HG03097 (cell line): ENCODE measurements around the gene RBM26.

Source experiments
- ATAC-seq: cut with Tn5 transposase; IDR thresholded peaks from one replicate; pipeline ENCODE4 v1.9.1; 2021; ENCODE audit not compliant: unreplicated experiment, low FRiP score

The RBM26 gene

DNA sequence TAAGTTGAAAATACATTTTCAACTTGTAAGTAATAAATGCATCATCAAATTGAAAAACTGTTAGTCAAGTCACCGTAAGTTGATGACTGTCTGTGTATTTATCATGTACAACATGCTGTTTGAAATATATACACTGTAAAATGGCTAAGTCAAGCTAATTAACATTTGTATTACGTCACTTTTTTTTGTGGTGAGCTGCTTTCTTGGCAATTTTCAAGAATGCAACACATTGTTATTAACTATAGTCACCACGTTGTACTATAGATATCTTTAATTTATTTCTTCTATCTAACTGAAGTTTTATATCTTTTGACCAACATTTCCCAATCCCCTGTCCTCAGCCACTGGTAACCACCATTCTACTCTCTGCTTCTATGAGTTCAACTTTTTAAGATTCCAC lies 57.0 kb downstream of the RBM26 start:
- no peak for ATAC-seq

DNA sequence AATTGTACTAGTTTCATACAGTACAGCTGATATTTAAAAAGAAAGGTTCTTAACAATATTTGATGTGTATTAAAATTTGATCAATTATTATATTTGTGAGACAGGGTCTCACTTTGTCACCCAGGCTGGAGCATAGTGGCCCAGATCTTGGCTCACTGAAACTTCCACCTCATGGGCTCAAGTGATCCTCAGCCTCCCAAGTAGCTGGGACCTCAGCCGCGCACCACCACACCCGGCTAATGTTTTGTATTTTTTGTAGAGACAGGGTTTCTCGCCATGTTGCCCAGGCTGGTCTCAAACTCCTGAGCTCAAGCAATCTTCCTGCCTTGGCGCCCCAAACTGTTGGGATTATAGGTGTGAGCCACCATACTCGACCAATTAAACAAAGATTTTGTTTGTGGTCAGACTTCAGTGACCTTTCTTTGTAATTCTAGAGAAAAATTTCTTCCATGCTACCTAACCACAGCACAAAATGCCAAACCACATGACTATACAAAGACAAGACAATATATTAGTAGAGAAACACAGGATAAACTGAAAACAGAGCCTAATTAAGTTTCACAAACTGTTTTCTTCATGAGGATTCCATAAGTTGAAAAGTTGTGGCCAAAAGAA lies 59.6 kb downstream of the RBM26 start:
- ATAC-seq: no peak

DNA sequence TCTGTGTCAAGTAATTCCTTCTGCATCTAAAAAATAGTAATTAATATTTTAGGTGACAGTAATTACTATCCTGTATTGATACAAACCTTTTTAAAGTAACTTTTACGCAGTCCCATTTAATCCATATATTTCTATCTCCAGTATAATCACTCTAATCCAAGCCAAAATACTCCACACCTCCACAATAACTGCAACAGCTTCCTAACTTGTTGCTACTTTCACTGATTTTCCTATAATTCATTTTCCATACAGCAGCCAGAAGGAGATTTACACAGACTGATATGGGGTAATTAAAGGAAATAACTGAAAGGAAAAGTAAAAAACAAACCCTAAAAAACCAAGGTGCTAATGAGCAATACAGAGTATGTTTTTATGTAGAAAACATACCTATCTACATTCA lies 64.9 kb downstream of the RBM26 start:
- no peak for ATAC-seq

GRCh38 chr13:79340490-79340889 lies 65.6 kb downstream of the RBM26 start:
- no peak for ATAC-seq

- no peak for ATAC-seq
Measured at GRCh38 chr13:79338343-79338742, 67.7 kb downstream of the RBM26 start.

DNA sequence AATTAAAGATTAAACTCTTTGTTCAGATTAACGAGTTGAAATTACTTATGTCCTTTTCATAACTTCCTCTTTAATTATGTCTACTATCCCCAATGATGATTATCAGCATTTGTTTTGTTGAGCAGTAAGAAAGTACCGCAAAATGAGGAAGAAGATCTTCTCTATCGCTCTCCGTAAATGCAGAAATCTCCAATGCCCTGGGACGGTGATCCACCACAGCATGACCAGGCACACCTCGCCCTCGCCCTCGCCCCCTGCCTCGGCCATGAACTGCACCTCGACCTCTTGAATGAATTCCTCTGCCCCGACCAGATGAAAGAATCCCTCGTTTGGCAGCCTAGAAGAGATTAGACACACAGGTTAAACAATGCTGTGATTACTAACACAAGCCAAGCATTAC lies 69.1 kb downstream of the RBM26 start:
- ATAC-seq: no peak

GRCh38 chr13:79328510-79328909 lies 77.5 kb downstream of the RBM26 start:
- ATAC-seq: no peak

DNA sequence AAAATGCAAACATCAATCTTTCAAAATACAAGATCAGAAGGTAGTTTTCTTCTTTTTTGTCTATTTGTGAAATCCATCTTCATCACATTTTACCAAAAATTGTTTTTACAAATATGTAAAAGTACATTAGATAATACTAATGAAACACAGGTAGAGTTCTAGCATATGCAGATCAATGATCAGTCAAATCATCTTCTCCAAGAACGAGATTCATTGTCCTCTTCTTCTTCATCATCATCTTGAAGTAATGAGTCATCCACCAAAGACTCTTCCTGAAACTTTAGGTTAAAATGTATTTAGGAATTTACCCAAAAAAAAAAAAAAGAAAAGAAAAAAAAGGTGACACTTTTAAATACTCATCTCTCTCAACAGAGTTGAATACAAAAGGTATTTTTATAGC lies 85.6 kb downstream of the RBM26 start:
- no peak for ATAC-seq

GRCh38 chr13:79318664-79319063 lies 87.4 kb downstream of the RBM26 start:
- no peak for ATAC-seq

DNA sequence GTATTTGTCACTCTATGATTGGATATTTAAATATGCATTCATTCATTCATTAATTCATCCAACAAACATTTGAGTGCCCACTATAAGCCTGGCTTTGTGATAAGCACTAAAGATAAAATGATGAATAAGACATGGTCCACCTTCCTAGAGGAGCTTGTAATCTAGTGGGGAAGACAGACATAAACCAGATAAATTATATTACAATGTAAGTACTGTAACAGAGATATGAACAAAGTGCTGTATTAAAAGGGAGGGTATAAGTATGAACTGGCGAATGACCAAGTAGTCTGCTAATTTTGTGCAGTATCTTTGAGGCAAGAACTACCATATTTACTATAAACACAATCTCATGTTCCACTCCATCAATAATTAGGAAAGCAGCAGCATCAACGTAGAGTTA lies 88.2 kb downstream of the RBM26 start:
- ATAC-seq: no peak

DNA sequence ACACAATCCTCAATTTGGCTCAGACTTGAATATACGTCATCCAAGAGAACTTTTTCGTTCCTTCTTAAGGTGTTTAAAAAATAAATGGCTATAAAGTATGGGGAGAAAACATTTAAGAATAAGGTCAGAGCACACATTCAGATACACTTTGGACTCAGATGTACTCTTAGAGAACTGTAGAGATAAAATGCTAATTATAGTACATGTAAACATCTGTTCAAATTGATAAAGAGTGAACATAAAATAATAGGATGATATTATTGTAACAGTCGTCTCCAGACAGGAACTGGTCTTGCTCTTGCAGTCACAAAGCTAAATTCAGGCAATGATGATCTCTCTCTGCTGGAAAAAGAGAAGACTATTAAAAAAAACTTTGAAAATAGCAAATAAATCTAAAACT lies 91.4 kb downstream of the RBM26 start:
- ATAC-seq: no peak

GRCh38 chr13:79312340-79312855 lies 93.7 kb downstream of the RBM26 start:
- no peak for ATAC-seq

- no peak for ATAC-seq
Measured at GRCh38 chr13:79311386-79311785, 94.7 kb downstream of the RBM26 start.

DNA sequence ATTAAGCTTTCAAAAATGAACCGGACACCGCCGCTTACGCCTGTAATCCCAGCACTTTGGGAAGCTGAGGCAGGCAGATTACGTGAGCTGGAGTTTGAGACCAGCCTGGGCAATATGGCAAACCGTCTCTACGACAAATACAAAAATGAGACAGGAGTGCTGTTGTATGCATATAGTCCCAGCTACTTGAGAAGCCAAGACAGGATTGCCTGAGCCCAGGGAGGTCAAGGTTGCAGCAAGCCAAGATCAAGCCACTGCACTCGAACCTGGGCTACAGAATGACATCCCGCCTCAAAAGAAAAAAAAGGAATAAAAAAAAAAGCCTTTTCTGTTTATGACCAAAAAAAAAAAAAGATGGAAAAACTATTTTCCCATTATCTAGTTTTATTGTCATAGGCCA lies 96.4 kb downstream of the RBM26 start:
- ATAC-seq: no peak

DNA sequence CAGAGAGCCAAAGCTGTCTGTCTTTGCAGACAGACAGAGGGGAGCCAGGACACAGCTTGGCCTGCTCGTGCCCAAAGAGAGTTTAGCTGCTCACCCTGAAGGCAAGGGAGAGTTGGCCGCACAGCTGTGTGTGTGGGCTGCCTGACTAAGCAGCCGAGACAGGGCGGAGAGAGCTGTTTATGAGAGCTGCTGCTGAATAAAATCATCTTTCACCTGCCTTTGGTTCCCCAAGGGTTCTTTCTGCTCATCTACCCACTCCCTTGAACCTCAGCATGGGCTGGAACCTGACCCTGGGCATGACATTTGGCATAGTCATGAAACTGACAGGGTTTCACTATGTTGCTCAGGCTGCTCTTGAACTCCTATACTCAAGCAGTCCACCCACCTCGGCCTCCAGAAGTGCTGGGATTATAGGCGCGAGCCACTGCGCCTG lies 98.2 kb downstream of the RBM26 start:
- ATAC-seq: no peak

DNA sequence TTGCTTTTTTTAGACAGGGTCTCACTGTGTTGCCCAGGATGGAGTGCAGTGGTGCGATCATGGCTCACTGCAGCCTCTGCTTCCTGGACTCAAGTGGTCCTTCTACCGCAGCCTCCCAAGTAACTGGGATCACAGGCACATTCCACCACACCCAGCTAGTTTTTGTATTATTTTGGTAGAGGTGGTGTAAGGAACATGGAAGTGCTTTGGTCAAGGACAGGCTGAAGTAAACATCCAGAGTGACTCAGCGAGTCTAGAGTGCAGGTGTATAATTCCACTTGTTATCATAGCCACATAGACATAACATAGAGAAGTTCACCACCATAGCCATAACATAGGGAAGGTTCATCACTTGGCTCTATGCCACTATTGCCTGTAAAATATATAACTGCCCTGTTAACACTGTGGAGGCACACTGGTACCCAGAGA lies 98.6 kb downstream of the RBM26 start:
- ATAC-seq: no peak

DNA sequence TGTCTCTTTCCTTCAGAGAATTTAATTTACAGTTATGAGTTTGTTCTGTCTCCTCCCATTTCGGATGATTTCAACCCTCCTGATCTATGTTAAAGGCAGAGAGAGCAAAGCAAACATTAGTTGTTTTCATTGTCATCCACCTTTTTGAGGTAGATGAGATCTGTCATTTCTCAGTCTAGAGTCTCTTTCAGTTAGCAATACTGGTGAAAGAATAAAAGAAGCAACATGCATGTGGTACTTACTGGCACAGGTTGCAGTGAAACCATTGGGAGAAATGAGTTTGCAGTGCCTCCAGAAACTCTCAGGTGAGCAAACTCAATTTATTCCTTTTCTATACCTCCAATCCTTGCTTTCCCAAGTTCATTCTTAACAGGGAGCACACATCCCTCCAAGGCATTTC lies 99.4 kb downstream of the RBM26 start:
- no peak for ATAC-seq

- ATAC-seq: no peak
Measured at GRCh38 chr13:79297128-79297527, 108.9 kb downstream of the RBM26 start.

- no peak for ATAC-seq
Measured at GRCh38 chr13:79295906-79296706, 109.9 kb downstream of the RBM26 start.

DNA sequence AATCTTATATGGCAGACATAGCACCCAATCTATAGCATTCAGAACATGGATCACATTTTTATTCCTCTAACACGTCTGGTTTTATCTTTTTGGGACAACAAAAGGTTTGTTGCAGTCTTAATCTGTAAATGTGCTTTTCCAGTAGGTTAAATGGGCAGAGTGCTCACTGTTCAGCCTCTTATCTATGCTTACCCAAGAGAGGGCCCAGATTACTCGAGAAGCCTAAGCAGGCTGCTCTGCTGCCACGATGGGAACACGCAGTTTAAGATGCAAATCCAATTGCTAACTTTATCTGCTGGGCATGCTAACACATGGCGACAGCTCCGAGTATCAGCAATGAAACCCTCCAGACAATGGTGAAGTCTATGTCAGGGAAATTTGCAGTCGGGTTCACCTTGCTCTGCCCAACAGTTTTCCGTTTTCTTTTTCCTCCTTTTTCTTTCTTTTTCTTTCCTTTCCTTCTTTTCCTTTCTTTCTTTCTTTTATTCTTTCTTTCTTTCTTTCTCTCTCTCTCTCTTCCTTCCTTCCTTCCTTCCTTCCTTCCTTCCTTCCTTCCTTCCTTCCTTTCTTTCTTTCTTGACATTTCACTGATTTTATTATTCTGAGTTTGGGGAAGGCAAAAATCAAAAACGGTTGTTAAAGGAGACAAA lies 115.3 kb downstream of the RBM26 start:
- no peak for ATAC-seq

DNA sequence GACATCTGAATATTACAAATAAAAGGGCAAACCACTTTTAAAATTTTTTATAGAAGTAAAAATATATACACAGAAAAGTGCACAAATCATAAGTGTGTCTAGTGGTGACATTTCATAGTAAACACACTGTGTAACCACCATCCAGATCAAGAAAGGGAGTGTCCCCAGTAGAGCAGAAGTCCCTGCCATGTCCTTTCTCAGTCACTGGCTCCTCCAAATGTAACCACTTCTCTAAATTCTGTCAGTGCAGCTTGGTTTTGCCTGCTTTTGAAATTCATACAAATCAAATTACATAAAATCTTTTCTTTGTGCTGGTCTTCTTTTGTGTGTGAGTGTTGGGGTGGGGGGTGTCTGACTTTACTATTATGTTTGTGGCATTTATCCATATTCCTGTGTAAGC lies 116.5 kb downstream of the RBM26 start:
- no peak for ATAC-seq
